CD4-positive, alpha-beta T cell treated with Interleukin-21 for 1 hour (primary cell): ENCODE measurements around the gene POLE2.
"Not testable (repeated sequence)": the region's sequence is repeated elsewhere in the genome, so short reads cannot be mapped to it uniquely, and the experiment has no call there.

Experiments used
- DNase-seq: peaks from one replicate; pipeline ENCODE4 v3.0.0-alpha.2; 2020

The POLE2 gene

DNA sequence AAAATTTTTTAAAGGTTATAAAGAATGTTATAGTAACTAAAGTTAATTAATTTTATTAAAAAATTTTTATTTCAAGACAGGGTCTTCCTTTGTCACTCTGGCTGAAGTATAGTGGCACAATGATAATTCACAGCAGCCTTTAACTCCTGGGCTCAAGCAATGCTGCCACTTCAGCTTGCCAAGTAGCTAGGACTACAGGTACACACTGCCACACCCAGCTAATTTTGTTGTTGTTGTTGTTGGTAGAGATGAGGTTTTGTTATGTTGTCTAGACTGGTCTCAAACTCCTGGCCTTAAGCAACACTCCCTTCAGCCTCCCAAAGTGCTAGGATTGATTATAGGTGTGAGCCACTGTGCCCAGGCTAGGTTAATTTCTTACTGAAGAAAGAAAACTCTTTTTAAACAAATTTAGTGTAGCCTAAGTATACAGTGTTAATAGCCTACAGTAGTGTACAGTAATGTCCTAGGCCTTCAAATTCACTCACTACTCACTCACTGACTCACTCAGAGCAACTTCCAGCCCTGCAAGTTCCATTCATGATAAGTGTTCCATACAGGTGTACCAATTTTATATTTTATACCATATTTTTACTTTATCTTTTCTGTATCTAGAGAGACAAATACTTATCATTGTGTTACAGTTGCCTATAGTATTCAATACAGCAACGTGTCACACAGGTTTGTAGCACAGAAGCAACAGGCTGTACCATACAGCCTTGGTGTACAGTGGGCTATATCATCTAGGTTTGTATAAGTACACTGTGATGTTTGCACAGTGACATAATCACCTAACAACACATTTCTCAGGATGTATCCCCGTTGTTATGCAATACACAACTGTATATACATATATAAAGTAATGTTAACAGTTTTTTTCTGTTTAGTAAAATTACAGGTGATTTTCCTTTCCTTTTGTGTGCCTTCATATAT lies 28.2 kb downstream of the POLE2 start:
- DNase-seq: no peak

DNA sequence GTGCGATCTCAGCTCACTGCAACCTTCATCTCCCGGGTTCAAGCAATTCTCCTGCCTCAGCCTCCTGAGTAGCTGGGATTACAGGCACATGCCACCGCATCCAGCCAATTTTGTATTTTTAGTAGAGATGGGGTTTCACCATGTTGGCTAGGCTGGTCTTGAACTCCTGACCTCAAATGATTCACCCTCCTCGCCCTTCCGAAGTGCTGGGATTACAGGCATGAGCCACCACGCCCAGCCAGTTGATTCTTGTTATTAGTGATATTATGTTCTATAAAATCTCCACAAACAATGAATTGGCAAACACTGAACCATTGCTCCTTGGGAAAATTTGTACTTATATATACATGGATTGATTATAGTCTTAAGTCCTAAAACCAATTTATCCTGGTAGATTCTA lies 30.5 kb downstream of the POLE2 start:
- DNase-seq: not testable (repeated sequence)

GRCh38 chr14:49654511-49654910 lies 33.5 kb downstream of the POLE2 start:
- DNase-seq: no peak

DNA sequence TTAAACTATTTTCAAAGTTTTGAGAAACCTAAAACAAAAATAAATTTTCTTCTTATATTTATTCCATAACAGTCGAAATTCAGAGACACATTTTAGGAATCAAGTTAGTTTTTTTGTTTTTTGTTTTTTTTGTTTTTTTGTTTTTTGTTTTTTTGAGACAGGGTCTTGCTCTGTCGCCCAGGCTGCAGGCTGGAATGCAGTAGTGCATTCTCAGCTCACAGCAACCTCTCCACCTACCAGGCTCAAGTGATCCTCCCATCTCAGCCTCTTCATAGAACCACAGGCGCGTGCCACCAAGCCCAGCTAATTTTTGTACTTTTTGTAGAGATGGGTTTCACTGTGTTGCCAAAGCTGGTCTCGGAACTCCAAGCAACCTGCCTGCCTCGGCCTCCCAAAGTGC lies 34.5 kb downstream of the POLE2 start:
- DNase-seq: no peak

- DNase-seq: no peak
Measured at GRCh38 chr14:49642163-49642562, 45.9 kb downstream of the POLE2 start.

DNA sequence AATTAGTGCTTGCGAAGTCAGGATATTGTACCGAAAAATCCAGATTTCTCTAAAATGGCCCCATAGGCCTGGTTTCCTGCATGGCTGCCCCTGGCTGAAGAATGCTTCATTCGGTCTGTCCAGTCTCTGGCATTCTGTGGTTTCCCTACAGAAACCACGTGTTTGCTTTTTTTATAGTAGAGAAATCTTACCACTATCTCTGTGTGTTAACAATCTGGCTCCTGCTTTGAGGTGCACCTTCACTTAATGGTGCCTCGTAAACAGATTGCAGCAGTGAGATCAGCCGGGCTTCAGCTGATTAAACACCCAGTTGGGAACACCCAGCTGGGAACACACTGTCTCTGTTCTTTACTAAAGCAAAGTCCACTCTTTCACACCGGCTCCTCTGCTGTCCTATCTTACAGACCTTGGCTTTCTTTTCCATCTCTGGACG lies 46.3 kb downstream of the POLE2 start:
- no peak for DNase-seq

GRCh38 chr14:49640540-49641417 lies 47.2 kb downstream of the POLE2 start:
- no peak for DNase-seq

DNA sequence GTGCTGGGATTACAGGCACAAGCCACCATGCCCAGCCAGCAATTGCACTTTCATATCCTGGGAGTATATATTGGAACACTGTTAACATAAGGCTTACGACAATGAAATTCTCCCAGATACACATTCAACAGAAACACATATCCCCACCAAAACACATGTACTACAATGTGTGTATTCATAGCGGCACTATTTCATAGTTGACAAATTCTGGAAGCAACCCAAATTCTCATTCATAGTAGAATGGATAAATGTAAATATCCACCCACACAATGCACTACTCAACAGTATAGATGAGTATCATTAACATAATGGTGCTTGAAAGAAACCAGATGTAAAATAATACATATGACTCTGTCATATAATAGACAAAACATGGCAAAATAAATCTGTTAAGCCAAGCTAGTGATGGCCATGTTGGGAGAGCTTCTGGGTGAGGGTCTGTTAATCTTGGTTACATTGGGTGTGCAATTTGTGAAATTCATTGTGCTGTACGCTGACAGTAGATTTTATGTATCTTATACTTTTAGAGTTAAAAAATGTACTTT lies 50.4 kb downstream of the POLE2 start:
- no peak for DNase-seq

DNA sequence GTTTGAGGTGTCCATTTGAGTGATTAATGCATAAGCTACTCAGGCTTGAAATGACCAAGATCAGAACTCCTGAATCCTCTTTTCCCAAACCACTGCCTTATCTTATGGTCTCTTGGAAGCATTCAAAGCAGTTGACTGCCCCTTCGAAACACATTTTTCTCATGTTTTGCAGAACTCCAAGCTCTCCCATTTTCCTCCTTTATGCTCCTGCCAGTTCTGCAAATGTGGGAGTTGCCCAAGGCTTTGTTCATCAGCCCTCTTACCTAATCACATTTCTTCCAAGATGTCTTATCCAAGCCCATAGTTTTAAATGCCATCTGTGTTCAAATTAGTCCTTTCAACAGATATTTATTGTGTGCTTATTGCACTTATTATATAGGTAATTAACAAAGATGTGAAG lies 51.1 kb downstream of the POLE2 start:
- DNase-seq: no peak

GRCh38 chr14:49634547-49635334 lies 53.3 kb downstream of the POLE2 start, which contains the start of gene DNAAF2:
TSS of gene DNAAF2 (minus strand) at chr14:49635244. CDS start at chr14:49635149, 95 bp downstream.
- DNase-seq: peak; percentile 82

DNA sequence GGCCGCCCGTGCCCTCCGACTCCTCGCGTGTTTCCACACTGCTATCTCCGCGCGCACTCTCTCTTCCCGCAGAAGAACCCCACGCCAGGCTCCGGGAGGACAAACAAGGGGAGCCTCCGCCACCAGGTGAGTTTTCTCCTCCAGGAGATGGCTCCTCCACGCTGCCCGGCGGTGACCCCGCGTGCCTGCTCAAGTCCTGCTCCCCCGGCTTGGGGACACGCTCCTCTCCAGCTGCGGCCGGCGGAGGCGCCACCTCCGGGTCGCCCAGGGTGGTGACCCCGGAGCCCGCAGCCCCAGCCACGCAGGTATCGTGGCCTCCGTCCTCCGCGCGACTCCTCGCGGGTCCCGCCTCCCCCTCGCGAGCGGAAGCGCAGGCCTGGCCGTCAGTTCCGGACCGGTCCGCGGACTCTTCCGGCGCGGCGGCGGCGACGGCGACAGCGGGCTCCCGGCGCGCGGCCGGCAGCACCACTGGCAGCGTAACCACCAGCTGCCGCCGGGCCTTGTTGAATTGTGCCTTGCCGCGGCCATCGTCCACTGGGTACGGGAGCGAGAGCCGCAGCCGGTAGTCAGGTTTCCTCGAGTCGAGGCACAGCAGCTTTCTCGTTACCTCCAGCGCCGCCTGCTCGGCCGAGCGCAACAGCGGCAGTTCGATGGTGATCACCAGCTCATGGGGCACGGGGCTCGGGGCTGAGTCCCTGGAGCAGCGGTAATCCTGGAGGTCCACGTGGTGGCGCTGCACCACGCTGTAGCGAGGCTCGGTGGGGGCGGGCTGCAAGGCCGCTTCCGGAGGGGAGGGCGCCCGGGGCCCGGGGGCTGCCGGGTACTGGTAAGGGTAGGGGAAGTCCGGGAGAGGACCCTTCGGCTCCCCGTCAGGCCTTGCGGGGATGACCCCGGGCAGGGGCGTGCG lies 54.1 kb downstream of the POLE2 start:
- peak; percentile 95 for DNase-seq

DNA sequence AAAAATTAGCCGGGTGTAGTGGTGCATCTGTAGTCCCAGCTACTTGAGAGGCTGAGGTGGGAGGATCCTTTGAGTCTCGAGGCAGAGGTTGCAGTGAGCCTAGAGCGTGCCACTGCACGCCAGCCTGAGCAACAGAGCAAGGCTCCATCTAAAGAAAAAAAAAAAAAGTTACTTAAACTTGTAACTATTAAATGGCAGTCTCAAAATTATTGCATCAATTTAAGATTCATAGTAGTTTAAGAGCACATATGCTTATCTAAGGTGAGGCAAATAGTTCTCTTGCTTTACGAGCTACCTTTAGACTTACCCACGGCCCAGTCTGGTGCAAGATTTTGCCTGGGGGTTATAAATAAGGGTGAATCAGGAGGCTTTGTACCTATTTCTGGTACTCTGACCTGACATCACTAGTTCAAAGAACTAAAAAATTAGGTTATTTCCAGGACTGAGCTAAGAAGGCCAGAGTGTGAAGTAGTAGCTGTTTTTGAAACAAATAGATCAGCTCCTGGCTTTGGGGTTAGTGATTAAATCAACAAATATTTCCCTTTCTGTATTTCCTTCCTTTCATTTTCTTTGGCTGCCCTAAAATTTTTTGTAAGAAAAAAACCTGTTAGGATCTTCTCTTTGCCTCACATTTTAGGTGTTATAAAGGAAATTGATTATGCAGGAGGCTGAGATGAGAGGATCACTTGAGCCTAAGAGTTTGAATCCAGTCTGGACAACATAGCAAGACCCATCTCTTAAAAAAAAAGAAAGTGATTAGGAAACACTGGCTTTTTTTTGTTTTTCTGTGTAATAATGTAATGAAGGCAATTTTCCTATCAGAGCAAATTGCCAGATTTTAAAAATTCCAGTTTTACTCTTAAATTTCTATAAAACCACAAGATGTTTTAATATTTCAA lies 63.8 kb downstream of the POLE2 start:
- peak; percentile 72 for DNase-seq

- no peak for DNase-seq
Measured at GRCh38 chr14:49623387-49623786, 64.6 kb downstream of the POLE2 start.

DNA sequence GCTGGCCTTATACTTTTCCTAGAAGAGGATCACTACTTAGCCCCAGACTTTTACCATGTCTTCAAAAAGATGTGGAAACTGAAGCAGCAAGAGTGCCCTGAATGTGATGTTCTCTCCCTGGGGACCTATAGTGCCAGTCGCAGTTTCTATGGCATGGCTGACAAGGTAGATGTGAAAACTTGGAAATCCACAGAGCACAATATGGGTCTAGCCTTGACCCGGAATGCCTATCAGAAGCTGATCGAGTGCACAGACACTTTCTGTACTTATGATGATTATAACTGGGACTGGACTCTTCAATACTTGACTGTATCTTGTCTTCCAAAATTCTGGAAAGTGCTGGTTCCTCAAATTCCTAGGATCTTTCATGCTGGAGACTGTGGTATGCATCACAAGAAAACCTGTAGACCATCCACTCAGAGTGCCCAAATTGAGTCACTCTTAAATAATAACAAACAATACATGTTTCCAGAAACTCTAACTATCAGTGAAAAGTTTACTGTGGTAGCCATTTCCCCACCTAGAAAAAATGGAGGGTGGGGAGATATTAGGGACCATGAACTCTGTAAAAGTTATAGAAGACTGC lies 65.9 kb downstream of the POLE2 start:
- no peak for DNase-seq

GRCh38 chr14:49621114-49621881 lies 66.7 kb downstream of the POLE2 start:
- DNase-seq: no peak

DNA sequence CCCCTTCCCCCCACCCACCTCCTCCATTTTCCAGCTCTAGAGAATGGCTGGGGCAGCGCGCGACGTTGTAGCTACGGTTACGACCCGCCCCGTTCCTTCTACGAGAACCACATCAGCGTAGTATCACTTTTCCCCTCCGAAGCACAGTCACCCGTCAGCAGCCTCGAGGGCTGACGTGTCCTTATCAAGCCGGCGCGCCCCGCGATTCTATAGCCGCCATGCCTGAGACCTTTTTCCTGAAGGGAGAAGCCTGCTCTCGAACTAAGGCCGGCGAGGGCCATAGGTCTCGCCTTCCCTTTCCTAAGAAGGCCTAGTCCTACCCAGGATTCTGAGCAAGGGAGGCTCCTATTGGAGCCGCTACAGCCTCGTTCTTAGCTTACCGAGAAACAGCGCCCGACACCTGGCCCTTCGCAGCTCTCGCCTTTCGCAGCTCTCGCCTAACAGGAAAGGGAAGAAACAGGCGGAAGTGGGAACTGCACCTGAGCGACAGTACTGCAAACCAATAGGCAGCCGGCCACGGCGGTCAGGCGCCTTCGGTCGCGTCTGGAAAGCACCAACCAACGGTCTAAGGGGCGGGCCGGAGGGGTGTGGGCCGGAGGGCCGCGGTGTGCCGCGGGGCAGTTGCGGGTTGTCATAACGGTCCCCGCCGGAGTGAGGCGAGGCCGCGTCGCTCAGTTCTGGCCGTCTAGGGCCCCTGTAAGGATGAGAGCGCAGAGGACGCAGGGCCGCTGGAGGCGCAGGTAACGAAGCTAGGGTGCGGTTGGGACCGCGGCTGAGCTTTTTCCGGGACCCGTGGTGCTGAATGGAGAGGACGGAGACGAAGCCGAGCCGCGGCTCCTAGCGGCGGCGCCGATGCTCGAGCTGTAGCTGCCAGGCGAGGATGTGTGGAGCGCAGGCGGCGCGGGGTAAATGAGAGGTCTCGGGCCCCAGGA lies 67.6 kb downstream of the POLE2 start, which contains the start of the genes MGAT2 and RPL36AL:
Gene MGAT2, plus strand, starts transcription at position 618 of the 932 bp plus-strand sequence. CDS start 470 bp downstream, outside the sequence.
Gene RPL36AL, minus strand, starts transcription at position 445 of the 932 bp plus-strand sequence. CDS start 1,522 bp downstream, outside the sequence.
- peak; percentile 95 for DNase-seq

DNA sequence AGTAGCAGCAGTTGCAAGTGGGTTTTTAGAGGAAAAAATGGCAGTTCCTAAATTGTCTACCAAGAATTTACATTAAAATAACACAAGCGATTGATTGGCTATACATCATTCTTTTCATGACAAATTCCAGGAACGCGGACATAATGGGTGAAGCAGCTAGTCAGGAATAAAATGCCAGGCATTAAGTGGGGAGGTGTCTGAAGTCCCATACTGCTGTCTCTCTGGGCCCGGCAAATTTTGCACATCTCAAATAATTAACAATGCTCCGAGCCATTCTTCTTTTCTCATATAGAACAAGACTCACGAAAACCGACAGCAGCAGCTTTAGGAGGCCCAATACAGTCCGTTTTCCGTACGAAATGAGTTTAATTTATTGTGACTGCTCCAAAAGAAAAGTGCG lies 68.3 kb downstream of the POLE2 start:
- DNase-seq: no peak

- DNase-seq: not testable (repeated sequence)
Measured at GRCh38 chr14:49619273-49619672, 68.7 kb downstream of the POLE2 start.
